ENCODE measurements around the gene ANXA2R.

The ANXA2R gene

DNA sequence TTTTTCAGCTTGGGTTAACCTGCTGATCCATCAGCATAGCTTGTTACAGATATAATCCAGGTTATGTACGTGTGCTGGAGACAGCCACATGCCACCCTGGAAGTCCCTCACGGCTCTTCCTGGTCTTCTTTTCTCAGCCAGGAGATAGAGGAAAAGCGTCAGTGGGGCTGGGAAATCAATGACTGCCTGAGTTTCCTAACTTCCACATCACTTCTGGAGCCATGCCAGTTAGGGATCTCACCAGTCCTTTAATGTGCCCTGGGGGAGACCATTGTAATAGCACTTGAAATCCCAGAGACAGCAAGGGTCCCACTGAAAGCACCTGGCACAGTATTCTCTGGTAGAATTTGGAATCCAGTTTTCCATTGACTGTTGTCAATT lies 29.2 kb downstream of the ANXA2R start:
- Histone ChIP-seq H3K4me2 (ENCODE audit: low read length) (no peak overlapping the region), H3K4me1 (no peaks in the 10 kb centered on the region), H3K79me2 (no peaks in the 10 kb centered on the region), H3K9me3 (ENCODE audit: control insufficient read depth, low read length) (no peaks in the 10 kb centered on the region), H3K27ac (peak overlapping the region; percentile 62), H3K4me3 (ENCODE audit: low read depth, low read length) (no peak overlapping the region), H3K9ac (no peak overlapping the region), H3K36me3 (ENCODE audit: control insufficient read depth, insufficient read depth, low read length) (no peaks in the 10 kb centered on the region), H3K27me3 (ENCODE audit: control insufficient read depth, insufficient read depth, low read length) (peaks cover 8% of the 10 kb centered on the region), H2AFZ (no peak overlapping the region)
- TF ChIP-seq, protein P1, sequence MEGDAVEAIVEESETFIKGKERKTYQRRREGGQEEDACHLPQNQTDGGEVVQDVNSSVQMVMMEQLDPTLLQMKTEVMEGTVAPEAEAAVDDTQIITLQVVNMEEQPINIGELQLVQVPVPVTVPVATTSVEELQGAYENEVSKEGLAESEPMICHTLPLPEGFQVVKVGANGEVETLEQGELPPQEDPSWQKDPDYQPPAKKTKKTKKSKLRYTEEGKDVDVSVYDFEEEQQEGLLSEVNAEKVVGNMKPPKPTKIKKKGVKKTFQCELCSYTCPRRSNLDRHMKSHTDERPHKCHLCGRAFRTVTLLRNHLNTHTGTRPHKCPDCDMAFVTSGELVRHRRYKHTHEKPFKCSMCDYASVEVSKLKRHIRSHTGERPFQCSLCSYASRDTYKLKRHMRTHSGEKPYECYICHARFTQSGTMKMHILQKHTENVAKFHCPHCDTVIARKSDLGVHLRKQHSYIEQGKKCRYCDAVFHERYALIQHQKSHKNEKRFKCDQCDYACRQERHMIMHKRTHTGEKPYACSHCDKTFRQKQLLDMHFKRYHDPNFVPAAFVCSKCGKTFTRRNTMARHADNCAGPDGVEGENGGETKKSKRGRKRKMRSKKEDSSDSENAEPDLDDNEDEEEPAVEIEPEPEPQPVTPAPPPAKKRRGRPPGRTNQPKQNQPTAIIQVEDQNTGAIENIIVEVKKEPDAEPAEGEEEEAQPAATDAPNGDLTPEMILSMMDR (IDR thresholded peaks at IDR 0.05): no peak

DNA sequence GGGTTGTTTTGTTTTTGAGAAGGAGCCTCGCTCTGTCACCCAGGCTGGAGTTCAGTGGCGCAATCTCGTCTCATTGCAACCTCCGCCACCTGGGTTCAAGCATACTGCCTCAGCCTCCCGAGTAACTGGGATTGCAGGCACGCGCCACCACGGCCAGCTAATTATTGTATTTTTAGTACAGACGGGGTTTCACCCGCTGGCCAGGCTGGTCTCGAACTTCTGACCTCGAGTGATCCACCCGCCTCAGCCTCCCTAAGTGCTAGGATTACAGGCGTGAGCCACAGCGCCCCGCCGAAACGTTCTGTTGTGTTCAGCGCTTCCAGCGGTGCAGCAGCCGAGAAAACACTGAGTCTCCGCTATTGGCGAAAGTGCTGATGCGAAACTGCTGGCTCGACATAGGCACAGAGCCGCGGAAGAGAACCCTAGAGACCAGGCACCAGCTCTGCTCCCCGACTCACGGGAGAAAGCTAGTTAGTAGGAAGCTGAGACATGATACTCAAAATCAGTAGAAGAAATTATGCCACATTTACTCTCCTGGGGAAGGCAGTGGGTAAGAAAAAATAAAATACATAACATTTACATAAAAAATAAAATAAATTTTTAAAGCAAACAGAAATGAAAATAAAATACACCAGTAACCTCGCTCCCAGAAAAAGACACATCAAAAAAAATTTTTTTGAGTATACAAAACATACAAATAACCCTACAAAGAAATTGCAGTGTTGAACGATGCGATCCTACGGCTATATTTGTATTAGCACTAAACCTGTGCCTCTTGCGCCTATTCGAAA lies 31.6 kb downstream of the ANXA2R start:
- Histone ChIP-seq H3K4me2 (ENCODE audit: low read length) (peak overlapping the region; percentile 6), H3K4me1 (no peaks in the 10 kb centered on the region), H3K36me3 (ENCODE audit: control insufficient read depth, insufficient read depth, low read length) (no peaks in the 10 kb centered on the region), H3K27me3 (ENCODE audit: control insufficient read depth, insufficient read depth, low read length) (peaks cover 8% of the 10 kb centered on the region), H3K9me3 (ENCODE audit: control insufficient read depth, low read length) (no peaks in the 10 kb centered on the region), H3K9ac (no peak overlapping the region), H3K27ac (peak overlapping the region; percentile 62), H2AFZ (peak overlapping the region; percentile 65), H3K4me3 (ENCODE audit: low read depth, low read length) (peak overlapping the region; percentile 23), H3K79me2 (no peaks in the 10 kb centered on the region)
- TF ChIP-seq, protein P1 (IDR thresholded peaks at IDR 0.05): no peak

DNA sequence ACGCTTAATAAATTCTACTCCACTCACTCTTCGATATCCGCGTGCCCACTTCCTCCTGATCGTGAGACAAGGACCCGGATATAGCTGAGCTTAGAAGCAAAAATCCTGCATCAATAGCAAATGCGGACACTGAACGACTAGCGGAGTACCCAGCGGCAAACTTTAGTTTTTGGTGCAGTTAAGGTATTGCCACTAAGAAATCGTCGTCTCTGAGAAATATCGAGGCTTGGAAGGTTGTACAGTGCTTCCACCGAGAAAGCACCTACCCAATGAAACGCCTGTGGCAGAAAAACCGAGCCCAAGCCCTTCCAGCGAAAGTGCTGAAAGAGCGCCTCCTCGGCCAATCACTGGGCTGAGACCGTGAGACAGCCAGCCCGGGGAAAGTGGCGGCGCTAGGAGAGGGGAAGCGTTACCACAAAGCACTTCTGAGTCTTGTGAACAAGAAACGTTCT lies 32.2 kb downstream of the ANXA2R start:
- H3K4me2 ChIP-seq (ENCODE audit: low read length): peak overlapping the region; percentile 27
- peak overlapping the region; percentile 65 for H2AFZ ChIP-seq
- H3K27me3 ChIP-seq (ENCODE audit: control insufficient read depth, insufficient read depth, low read length): peaks cover 8% of the 10 kb centered on the region
- no peaks in the 10 kb centered on the region for H3K79me2 ChIP-seq
- H3K9ac ChIP-seq: no peak overlapping the region
- peak overlapping the region; percentile 23 for H3K4me3 ChIP-seq (ENCODE audit: low read depth, low read length)
- no peaks in the 10 kb centered on the region for H3K4me1 ChIP-seq
- TF ChIP-seq, protein P1 (IDR thresholded peaks at IDR 0.05): no peak
- H3K9me3 ChIP-seq (ENCODE audit: control insufficient read depth, low read length): no peaks in the 10 kb centered on the region
- H3K36me3 ChIP-seq (ENCODE audit: control insufficient read depth, insufficient read depth, low read length): no peaks in the 10 kb centered on the region
- peak overlapping the region; percentile 62 for H3K27ac ChIP-seq

DNA sequence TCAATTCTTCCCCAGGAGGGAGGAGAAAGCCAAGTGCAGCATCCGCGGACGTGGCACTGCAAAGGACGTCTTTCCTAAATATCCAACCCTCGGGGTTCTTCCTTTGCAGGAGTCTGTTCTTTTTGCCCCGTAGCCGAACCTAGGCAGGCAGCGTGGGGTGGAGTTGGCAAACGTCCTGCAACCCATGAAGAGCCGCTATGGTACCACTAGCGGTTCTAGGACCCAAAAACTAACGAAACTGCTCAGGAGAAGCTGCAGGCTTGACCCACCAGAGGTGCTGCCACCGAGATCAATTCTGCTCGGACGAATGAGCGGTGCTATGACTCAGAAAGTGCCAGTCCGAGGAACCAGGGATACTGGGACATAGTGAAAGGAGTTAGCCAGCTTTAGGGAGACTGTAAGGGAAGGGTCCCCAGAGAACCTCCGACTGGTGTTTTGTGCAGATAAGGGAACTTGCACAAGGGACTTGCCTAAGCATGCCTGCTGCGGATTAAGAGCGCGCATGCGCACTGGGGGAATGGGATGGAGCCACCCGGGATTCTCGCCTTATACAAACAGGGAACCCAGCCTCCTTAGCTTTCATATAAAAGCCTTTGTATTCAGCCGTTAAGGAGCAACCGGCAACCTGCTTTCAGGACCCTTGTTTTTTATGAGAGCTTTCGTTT lies 32.7 kb downstream of the ANXA2R start:
- Histone ChIP-seq H3K27ac (peak overlapping the region; percentile 62), H3K4me2 (ENCODE audit: low read length) (peak overlapping the region; percentile 27), H2AFZ (peak overlapping the region; percentile 65), H3K36me3 (ENCODE audit: control insufficient read depth, insufficient read depth, low read length) (no peaks in the 10 kb centered on the region), H3K79me2 (no peaks in the 10 kb centered on the region), H3K9ac (no peak overlapping the region), H3K4me3 (ENCODE audit: low read depth, low read length) (peak overlapping the region; percentile 23), H3K4me1 (no peaks in the 10 kb centered on the region), H3K9me3 (ENCODE audit: control insufficient read depth, low read length) (no peaks in the 10 kb centered on the region), H3K27me3 (ENCODE audit: control insufficient read depth, insufficient read depth, low read length) (peaks cover 8% of the 10 kb centered on the region)
- TF ChIP-seq, protein P1 (IDR thresholded peaks at IDR 0.05): no peak
